ENCODE results near the gene IL20RA.

The IL20RA gene

DNA sequence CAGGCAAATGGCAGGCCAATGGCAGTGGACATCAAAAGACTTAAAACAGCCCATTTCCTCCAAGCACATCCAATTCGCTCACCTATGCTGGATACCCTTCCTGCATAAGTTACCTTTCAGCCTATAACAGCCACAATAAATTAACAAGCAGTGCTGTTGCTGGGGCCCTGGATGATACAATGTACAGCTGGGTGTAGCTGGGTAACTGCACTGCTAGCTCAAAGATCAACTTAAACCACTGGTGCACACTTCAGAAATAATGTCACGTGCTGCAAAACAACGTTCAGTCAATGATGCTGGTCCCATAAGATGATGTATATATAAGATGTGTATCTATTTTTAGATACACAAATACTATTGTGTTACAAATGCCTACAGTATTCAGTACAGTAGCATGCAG lies 13.6 kb downstream of the IL20RA start:
- DNase-seq (ENCODE audit: low read depth): no peak
- no peak overlapping the region for H3K4me3 ChIP-seq (ENCODE audit: low read depth, low read length)
- TF ChIP-seq, protein P1, sequence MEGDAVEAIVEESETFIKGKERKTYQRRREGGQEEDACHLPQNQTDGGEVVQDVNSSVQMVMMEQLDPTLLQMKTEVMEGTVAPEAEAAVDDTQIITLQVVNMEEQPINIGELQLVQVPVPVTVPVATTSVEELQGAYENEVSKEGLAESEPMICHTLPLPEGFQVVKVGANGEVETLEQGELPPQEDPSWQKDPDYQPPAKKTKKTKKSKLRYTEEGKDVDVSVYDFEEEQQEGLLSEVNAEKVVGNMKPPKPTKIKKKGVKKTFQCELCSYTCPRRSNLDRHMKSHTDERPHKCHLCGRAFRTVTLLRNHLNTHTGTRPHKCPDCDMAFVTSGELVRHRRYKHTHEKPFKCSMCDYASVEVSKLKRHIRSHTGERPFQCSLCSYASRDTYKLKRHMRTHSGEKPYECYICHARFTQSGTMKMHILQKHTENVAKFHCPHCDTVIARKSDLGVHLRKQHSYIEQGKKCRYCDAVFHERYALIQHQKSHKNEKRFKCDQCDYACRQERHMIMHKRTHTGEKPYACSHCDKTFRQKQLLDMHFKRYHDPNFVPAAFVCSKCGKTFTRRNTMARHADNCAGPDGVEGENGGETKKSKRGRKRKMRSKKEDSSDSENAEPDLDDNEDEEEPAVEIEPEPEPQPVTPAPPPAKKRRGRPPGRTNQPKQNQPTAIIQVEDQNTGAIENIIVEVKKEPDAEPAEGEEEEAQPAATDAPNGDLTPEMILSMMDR (IDR thresholded peaks at IDR 0.05; ENCODE audit: insufficient read depth, low read depth, low read length, missing control alignments): no peak

DNA sequence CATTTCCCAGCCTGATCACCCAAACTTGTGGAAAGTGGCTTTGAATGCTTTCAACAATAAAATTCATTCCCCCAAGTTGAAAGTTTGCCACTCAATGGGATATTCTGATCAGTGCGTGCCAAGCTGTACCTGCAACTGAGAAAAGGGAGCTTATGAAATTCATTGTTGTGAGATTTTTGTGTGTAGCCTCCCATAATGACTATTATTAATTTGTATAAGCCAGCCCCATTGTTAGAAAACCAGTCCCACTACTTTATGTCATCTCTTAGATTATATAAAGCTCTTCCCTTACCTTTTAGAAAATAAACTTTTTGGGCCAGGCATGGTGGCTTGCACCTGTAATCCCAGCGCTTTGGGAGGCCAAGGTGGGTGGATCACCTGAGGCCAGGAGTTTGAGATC lies 15.9 kb downstream of the IL20RA start:
- TF ChIP-seq, protein P1 (IDR thresholded peaks at IDR 0.05; ENCODE audit: insufficient read depth, low read depth, low read length, missing control alignments): no peak
- no peak overlapping the region for H3K4me3 ChIP-seq (ENCODE audit: low read depth, low read length)
- no peak for DNase-seq (ENCODE audit: low read depth)

DNA sequence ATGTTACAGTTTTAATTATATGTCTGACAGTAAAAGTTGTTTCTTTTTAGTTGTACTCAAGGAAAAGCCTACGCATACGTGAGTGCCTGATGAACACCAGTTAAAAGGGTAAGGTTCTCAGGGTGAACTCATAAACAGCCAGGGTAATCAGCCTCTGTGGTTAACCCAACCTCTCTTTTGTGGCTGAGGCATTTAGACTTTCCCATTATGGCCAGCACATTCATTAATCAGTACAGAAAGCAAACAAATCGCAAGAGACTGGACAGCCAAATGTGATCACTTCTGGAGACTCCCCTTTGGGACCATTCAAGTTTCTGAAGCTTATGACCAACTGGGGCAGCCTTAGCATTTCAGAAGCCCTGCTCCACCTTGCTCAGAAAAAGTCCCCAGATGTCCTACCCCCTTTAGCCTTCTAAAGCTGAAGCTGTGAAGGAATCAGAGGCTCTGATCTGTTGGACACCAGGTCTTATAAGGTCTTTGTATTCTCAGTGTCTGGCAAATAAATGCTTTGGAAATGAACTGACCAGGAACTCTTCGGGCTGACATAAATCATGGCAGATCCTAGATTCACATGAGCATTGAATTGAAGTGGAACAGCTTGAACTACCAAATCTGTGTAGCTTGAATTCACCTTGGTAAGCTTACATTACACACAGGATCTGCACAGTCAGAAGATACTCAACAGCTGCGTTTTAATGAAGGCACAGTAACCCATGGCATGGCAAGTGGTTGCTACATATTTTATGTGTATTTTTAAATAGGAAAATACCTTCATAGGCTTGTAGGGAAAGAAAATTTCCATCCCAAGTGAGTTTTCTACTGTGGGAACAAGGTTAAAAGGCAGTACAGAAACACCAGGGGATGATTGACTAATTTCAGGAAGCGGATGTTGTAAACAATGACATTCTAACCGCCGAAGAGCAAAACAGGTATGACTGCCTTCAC lies 18.7 kb downstream of the IL20RA start:
- no peak overlapping the region for H3K4me3 ChIP-seq (ENCODE audit: low read depth, low read length)
- TF ChIP-seq, protein P1 (IDR thresholded peaks at IDR 0.05; ENCODE audit: insufficient read depth, low read depth, low read length, missing control alignments): no peak
- peak; percentile 50 for DNase-seq (ENCODE audit: low read depth)

DNA sequence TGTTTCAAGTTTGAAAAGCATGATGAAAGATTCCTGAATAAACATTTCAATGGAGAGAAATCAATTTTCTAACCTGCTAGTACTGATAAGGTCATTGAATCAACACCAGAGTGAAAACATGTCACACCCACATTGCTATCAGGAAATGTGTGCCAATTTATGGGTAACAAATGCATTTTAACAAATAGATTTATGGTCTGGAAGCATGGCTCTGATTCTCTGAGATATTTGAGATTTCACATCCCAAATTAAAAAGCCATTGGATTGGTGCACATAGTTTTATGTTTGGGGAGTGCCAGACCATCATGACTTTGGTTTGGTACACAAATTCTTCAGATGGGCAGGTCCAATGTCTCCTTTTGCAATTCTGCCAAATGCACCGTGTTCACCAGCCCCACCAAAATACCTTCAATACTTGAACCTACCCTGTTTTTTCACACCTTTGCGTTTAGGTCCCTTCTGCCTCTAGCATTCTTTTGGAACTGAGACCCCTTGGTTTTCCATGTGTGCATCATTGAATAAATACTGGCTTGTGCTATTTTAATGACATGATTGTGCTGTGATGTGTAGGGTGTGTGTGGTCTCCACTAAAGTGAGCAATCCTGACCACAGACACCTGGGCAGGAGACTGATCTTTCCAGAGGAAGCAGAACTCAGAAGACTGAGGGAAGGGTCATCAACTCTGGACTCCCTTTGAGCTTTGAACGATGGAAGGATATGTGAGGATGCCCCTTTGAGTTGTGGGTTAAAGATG lies 20.4 kb downstream of the IL20RA start:
- no peak for DNase-seq (ENCODE audit: low read depth)
- TF ChIP-seq, protein P1 (IDR thresholded peaks at IDR 0.05; ENCODE audit: insufficient read depth, low read depth, low read length, missing control alignments): no peak
- H3K4me3 ChIP-seq (ENCODE audit: low read depth, low read length): no peak overlapping the region

DNA sequence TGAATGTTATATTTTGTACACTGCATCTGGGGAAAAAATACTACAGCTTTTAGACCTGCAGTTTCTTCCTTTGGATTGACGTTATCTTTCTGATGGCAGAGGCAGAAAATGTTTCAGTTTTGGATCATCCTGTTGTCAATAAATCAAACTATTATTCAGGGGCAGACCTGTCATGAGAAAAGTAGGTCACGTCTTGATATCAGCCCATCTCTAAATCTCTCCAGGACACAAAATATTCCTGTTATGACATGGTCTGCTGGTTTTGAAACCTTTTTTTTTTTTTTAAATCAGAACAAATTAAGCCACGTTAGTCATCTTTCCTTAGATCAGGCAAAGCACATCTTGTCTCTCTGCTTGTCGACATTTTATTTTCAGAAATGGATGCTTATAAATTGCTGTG lies 24.0 kb downstream of the IL20RA start:
- TF ChIP-seq, protein P1 (IDR thresholded peaks at IDR 0.05; ENCODE audit: insufficient read depth, low read depth, low read length, missing control alignments): no peak
- no peak for DNase-seq (ENCODE audit: low read depth)
- H3K4me3 ChIP-seq (ENCODE audit: low read depth, low read length): no peak overlapping the region

DNA sequence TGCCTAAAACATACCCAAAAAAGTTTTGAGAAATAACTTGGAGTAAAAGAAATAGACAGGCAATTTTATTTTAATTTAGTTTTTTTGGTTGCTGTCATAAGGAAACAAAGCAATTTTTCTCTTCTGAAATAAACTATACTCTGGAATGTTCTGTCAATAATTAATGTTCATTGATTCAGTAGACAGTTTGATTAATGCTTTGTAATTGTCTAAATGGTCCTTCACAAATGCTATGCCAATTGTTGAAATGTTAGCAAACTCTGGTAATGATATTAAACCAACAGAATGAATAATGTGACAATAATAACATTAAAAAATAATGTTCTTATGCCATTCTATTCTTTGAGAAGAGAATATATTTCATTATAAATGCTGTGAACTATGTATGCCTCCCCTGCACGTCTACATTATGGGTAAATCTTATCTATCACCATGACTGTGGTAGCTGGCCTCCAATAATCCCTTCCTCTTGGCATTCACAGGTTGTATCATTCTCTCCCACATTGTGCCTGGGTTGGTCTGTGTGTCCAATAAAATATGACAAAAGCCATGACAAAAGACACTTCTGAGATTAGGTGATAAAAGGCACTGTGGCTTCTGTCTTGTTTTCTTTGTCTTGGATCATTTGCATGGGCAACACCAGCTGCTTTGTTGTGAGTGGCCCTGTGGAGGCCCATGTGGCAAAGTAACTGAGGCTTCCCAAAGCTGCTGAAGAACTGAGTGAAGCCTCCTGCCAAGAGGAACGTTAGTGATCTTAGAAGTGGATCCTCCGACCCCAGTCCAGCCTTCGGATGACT lies 25.1 kb downstream of the IL20RA start:
- no peak for DNase-seq (ENCODE audit: low read depth)
- TF ChIP-seq, protein P1 (IDR thresholded peaks at IDR 0.05; ENCODE audit: insufficient read depth, low read depth, low read length, missing control alignments): no peak
- H3K4me3 ChIP-seq (ENCODE audit: low read depth, low read length): no peak overlapping the region

All from GM12865 (cell line).